HAP-1 (cell line): Measurements from ENCODE around the gene ATXN3L.

Experiments used
- DNase-seq, 2 experiments: peaks; one replicate each; pipeline ENCODE4 v3.0.0-alpha.2; 2016 to 2020; ENCODE audit warnings: low spot score in 2 of 2
- H3K27me3 ChIP-seq: fragments of 250-450 bp; sonication (Bioruptor Pico); 2 replicates; pipeline ENCODE4 v1.5.1; 2020; ENCODE audit warnings: low read depth, mild to moderate bottlenecking, moderate library complexity
- H3K36me3 ChIP-seq: fragments of 250-450 bp; sonication (Bioruptor Pico); replicated peaks from 2 replicates; pipeline ENCODE4 v1.5.1; 2020; ENCODE audit warnings: mild to moderate bottlenecking
- H3K4me1 ChIP-seq: fragments of 250-450 bp; sonication (Bioruptor Pico); 2 replicates; pipeline ENCODE4 v1.5.1; 2020; ENCODE audit warnings: mild to moderate bottlenecking
- H3K4me3 ChIP-seq: fragments of 250-450 bp; sonication (Bioruptor Pico); 2 replicates; pipeline ENCODE4 v1.5.1; 2020; ENCODE audit warnings: mild to moderate bottlenecking, moderate library complexity
- H3K9me3 ChIP-seq: fragments of 250-450 bp; sonication (Bioruptor Pico); 2 replicates; pipeline ENCODE4 v1.5.1; 2020; ENCODE audit warnings: mild to moderate bottlenecking, moderate library complexity
- in situ Hi-C: fragments of 300-500 bp; cut with MboI; formaldehyde crosslinking; loops from 3 replicates; pipeline ENCODE4 v1.14.3; 2020; ENCODE audit warnings: low sequenced_read_pairs, inconsistent platforms, mixed read lengths

ATXN3L gene

GRCh38 chrX:13319953-13320352 lies at the start of gene ATXN3L:
Gene ATXN3L (minus strand): TSS chrX:13320053. CDS start chrX:13319934, 119 bp downstream.
- Histone ChIP-seq H3K9me3 (peaks cover 2% of the 10 kb centered on the region; the same call in 1 of the 2 replicates), H3K27me3 (no peaks in the 10 kb centered on the region), H3K36me3 (no peaks in the 10 kb centered on the region), H3K4me1 (no peaks in the 10 kb centered on the region), H3K4me3 (no peak within 1 kb of the TSS)
- in situ Hi-C loops: no loop called here
- no peak for DNase-seq

GRCh38 chrX:13369256-13370030 lies 49.6 kb upstream of the ATXN3L start:
- H3K27me3 ChIP-seq: no peaks in the 10 kb centered on the region

GRCh38 chrX:13367950-13368349 lies 48.1 kb upstream of the ATXN3L start:
- Histone ChIP-seq H3K4me1 (peaks cover 41% of the 10 kb centered on the region), H3K27me3 (no peaks in the 10 kb centered on the region), H3K4me3 (no peak overlapping the region), H3K9me3 (no peaks in the 10 kb centered on the region), H3K36me3 (no peaks in the 10 kb centered on the region)
- in situ Hi-C loops: no loop called here
- no peak for DNase-seq

More at GRCh38 chrX:13369256-13370030, 49.6 kb upstream of the ATXN3L start:
- no peaks in the 10 kb centered on the region for H3K9me3 ChIP-seq
- peak; percentile 76 to 100 for DNase-seq
- no peak overlapping the region for H3K4me3 ChIP-seq
- peaks cover 41% of the 10 kb centered on the region for H3K4me1 ChIP-seq
- in situ Hi-C loops: no loop called here
- H3K36me3 ChIP-seq: no peaks in the 10 kb centered on the region

- Histone ChIP-seq H3K36me3 (no peaks in the 10 kb centered on the region), H3K27me3 (no peaks in the 10 kb centered on the region), H3K9me3 (no peaks in the 10 kb centered on the region), H3K4me3 (no peak overlapping the region), H3K4me1 (peaks cover 33% of the 10 kb centered on the region)
- in situ Hi-C loops: no loop called here
- no peak for DNase-seq
Observed at GRCh38 chrX:13366698-13367097, 46.8 kb upstream of the ATXN3L start.

- no peaks in the 10 kb centered on the region for H3K9me3 ChIP-seq
- no peak overlapping the region for H3K4me3 ChIP-seq
- DNase-seq: no peak
- H3K36me3 ChIP-seq: no peaks in the 10 kb centered on the region
- no peaks in the 10 kb centered on the region for H3K27me3 ChIP-seq
- H3K4me1 ChIP-seq: peaks cover 20% of the 10 kb centered on the region
- in situ Hi-C loops: no loop called here
Observed at GRCh38 chrX:13365161-13365560, 45.3 kb upstream of the ATXN3L start.

GRCh38 chrX:13364230-13364857 lies 44.5 kb upstream of the ATXN3L start:
- in situ Hi-C loops: no loop called here
- Histone ChIP-seq H3K4me3 (no peak overlapping the region), H3K9me3 (no peaks in the 10 kb centered on the region), H3K27me3 (no peaks in the 10 kb centered on the region), H3K4me1 (peaks cover 16% of the 10 kb centered on the region), H3K36me3 (no peaks in the 10 kb centered on the region)
- peak in 1 of 2 experiments; percentile 32 for DNase-seq

- peaks cover 30% of the 10 kb centered on the region for H3K4me1 ChIP-seq
- no peak overlapping the region for H3K4me3 ChIP-seq
- H3K27me3 ChIP-seq: no peaks in the 10 kb centered on the region
- no peak for DNase-seq
- in situ Hi-C loops: no loop called here
- H3K36me3 ChIP-seq: no peaks in the 10 kb centered on the region
- no peaks in the 10 kb centered on the region for H3K9me3 ChIP-seq
Observed at GRCh38 chrX:13360146-13360545, 40.3 kb upstream of the ATXN3L start.

- Histone ChIP-seq H3K36me3 (no peaks in the 10 kb centered on the region), H3K9me3 (no peaks in the 10 kb centered on the region), H3K27me3 (no peaks in the 10 kb centered on the region), H3K4me1 (peaks cover 30% of the 10 kb centered on the region), H3K4me3 (no peak overlapping the region)
- in situ Hi-C loops: no loop called here
- peak; percentile 64 to 84 for DNase-seq
Observed at GRCh38 chrX:13357925-13358324, 38.1 kb upstream of the ATXN3L start.

GRCh38 chrX:13346646-13347045 lies 26.8 kb upstream of the ATXN3L start:
- in situ Hi-C loops: no loop called here
- Histone ChIP-seq H3K9me3 (no peaks in the 10 kb centered on the region), H3K27me3 (no peaks in the 10 kb centered on the region), H3K36me3 (no peaks in the 10 kb centered on the region), H3K4me3 (no peak overlapping the region), H3K4me1 (no peaks in the 10 kb centered on the region)
- no peak for DNase-seq

- Histone ChIP-seq H3K27me3 (no peaks in the 10 kb centered on the region), H3K4me1 (no peaks in the 10 kb centered on the region), H3K9me3 (no peaks in the 10 kb centered on the region), H3K36me3 (no peaks in the 10 kb centered on the region), H3K4me3 (no peak overlapping the region)
- in situ Hi-C loops: no loop called here
- DNase-seq: no peak
Observed at GRCh38 chrX:13345438-13345837, 25.6 kb upstream of the ATXN3L start.

GRCh38 chrX:13345037-13345436 lies 25.2 kb upstream of the ATXN3L start:
- DNase-seq: no peak
- Histone ChIP-seq H3K9me3 (no peaks in the 10 kb centered on the region), H3K4me3 (no peak overlapping the region), H3K36me3 (no peaks in the 10 kb centered on the region), H3K27me3 (no peaks in the 10 kb centered on the region), H3K4me1 (no peaks in the 10 kb centered on the region)
- in situ Hi-C loops: no loop called here

GRCh38 chrX:13341491-13342101 lies 21.7 kb upstream of the ATXN3L start:
- peaks cover 4% of the 10 kb centered on the region; the same call in 1 of the 2 replicates for H3K9me3 ChIP-seq
- no peak overlapping the region for H3K4me3 ChIP-seq
- in situ Hi-C loops: no loop called here
- DNase-seq: no peak
- H3K4me1 ChIP-seq: no peaks in the 10 kb centered on the region
- no peaks in the 10 kb centered on the region for H3K27me3 ChIP-seq
- no peaks in the 10 kb centered on the region for H3K36me3 ChIP-seq

- H3K9me3 ChIP-seq: peaks cover 4% of the 10 kb centered on the region; the same call in 1 of the 2 replicates
- no peaks in the 10 kb centered on the region for H3K27me3 ChIP-seq
- in situ Hi-C loops: no loop called here
- no peak for DNase-seq
- H3K4me1 ChIP-seq: no peaks in the 10 kb centered on the region
- no peak overlapping the region for H3K4me3 ChIP-seq
- H3K36me3 ChIP-seq: no peaks in the 10 kb centered on the region
Observed at GRCh38 chrX:13340182-13340791, 20.4 kb upstream of the ATXN3L start.

- Histone ChIP-seq H3K36me3 (no peaks in the 10 kb centered on the region), H3K9me3 (peaks cover 4% of the 10 kb centered on the region; the same call in 1 of the 2 replicates), H3K27me3 (no peaks in the 10 kb centered on the region), H3K4me3 (no peak overlapping the region), H3K4me1 (no peaks in the 10 kb centered on the region)
- DNase-seq: no peak
- in situ Hi-C loops: no loop called here
Observed at GRCh38 chrX:13339607-13340006, 19.8 kb upstream of the ATXN3L start.
